ENCODE measurements around the gene KCNG2. TPM values are rescaled to one million over a fixed set of nuclear protein-coding genes. Genes with fewer than 3 reads are reported as not detected.

KCNG2 gene
- total and polyA plus RNA-seq, 2 of the 4 experiments (the other 2 are of a cell fraction) = not detected

- H3K18ac ChIP-seq (ENCODE audit: low read depth, low read length) = no peak overlapping the region
- no peaks in the 10 kb centered on the region for H3K9me3 ChIP-seq (ENCODE audit: control insufficient read depth, insufficient read depth, low read length)
- no peak overlapping the region for H3K4me3 ChIP-seq (ENCODE audit: insufficient read depth, low read depth, low read length)
- ChIA-PET POLR2A (ENCODE audit: unreplicated experiment) (no interaction called here), CTCF (no interaction called here)
- no TSS peak for BruUV-seq (replicated peaks)
- no peaks in the 10 kb centered on the region for H4K20me1 ChIP-seq (ENCODE audit: insufficient read depth, low read length)
- 98% methylated on average over 8 of the region's 27 CpGs; no CpG with 5 or more reads in 1 of the 2 experiments for WGBS, 2 experiments (ENCODE audit: extremely low coverage in 2 of 2, insufficient read length in 1 of 2)
- no peak overlapping the region for H2AK9ac ChIP-seq (replicated peaks; ENCODE audit: low read depth, low read length, poor library complexity)
- H2AFZ ChIP-seq (replicated peaks; ENCODE audit: low read length, poor library complexity) = no peak overlapping the region
- H3K4ac ChIP-seq (ENCODE audit: low read depth, low read length) = no peak overlapping the region
- intact Hi-C loops (cut with micrococcal nuclease) (no loop called here), dilution Hi-C loops (cut with HindIII; ENCODE audit: low sequenced_read_pairs, unreplicated experiment) (no loop called here), in situ Hi-C loops (cut with MboI; ENCODE audit: low sequenced_read_pairs) (no loop called here)
- H3K14ac ChIP-seq (replicated peaks; ENCODE audit: low read depth, low read length) = no peak overlapping the region
- H4K91ac ChIP-seq (ENCODE audit: insufficient read depth, low read depth, low read length) = no peak overlapping the region
- DNase-seq (no peak), ATAC-seq (ENCODE audit: low read depth) (no peak)
- H3K9me1 ChIP-seq (ENCODE audit: insufficient read depth, low read length) = no peaks in the 10 kb centered on the region
- no peak overlapping the region for H3K9ac ChIP-seq (ENCODE audit: low read depth, low read length)
- no peak overlapping the region for H3K27ac ChIP-seq (ENCODE audit: insufficient read depth, low read length)
- peaks cover 4 to 6% of the 10 kb centered on the region in 2 experiments; a peak in 1 of 4 replicates for H3K79me1 ChIP-seq (ENCODE audit: low read depth in 1 of 2, low read length in 2 of 2)
- no peak overlapping the region for H2BK5ac ChIP-seq (ENCODE audit: low read depth, low read length, poor library complexity, severe bottlenecking)
- H4K8ac ChIP-seq (ENCODE audit: low read depth in 2 of 2, low read length in 2 of 2) = no peak overlapping the region
- H3K4me2 ChIP-seq (ENCODE audit: low read depth, low read length) = no peak overlapping the region
- H2BK120ac ChIP-seq (ENCODE audit: low read depth, low read length) = no peak overlapping the region
- no peak overlapping the region for H4K5ac ChIP-seq (ENCODE audit: low read depth, low read length)
- no peak overlapping the region for H2AK5ac ChIP-seq (ENCODE audit: low read depth, low read length)
- no peak overlapping the region for H3K56ac ChIP-seq (ENCODE audit: extremely low read depth, insufficient read depth, low read length)
- TF ChIP-seq CHD1 (IDR thresholded peaks at IDR 0.05; ENCODE audit: low read depth, low read length) (no peak), RFX5 (IDR thresholded peaks at IDR 0.05; ENCODE audit: low read depth, low read length) (no peak), ELK1 (IDR thresholded peaks at IDR 0.05; ENCODE audit: borderline replicate concordance, low read depth, low read length) (no peak), RAD21 (IDR thresholded peaks at IDR 0.05; ENCODE audit: low read length) (no peak)
- H3K23ac ChIP-seq (ENCODE audit: low read depth, low read length) = no peak overlapping the region
- no peak overlapping the region for H2BK15ac ChIP-seq (ENCODE audit: low read depth, low read length)
- no peaks in the 10 kb centered on the region for H3K4me1 ChIP-seq (ENCODE audit: control insufficient read depth, insufficient read depth, low read length)
- H2BK20ac ChIP-seq (ENCODE audit: low read depth, low read length) = no peak overlapping the region
- H3K36me3 ChIP-seq (ENCODE audit: control insufficient read depth, insufficient read depth, low read length) = peaks cover 27% of the 10 kb centered on the region
- no peaks in the 10 kb centered on the region for H3K27me3 ChIP-seq (ENCODE audit: control insufficient read depth, insufficient read depth, low read length)
These were observed 42.8 kb upstream of the KCNG2 start for GRCh38 chr18:79754831-79755351.

Data from IMR-90 (cell line).